DND-41 (cell line): ENCODE measurements around the gene CYP39A1.

Source experiments
- EZH2 ChIP-seq: IDR thresholded peaks from 3 replicates; pipeline ENCODE4 v1.6.1; 2012; ENCODE audit warnings: borderline replicate concordance, low read depth, mild to moderate bottlenecking, moderate library complexity, low read length, inconsistent platforms; ENCODE audit not compliant: severe bottlenecking
- TF ChIP-seq, protein P1 (sequence below): IDR thresholded peaks from 2 replicates; pipeline ENCODE4 v1.5.1; 2012; ENCODE audit warnings: borderline replicate concordance, low read length, moderate library complexity, mild to moderate bottlenecking; ENCODE audit not compliant: poor library complexity, severe bottlenecking; ENCODE audit errors: extremely low read depth

- TF ChIP-seq, protein P1, sequence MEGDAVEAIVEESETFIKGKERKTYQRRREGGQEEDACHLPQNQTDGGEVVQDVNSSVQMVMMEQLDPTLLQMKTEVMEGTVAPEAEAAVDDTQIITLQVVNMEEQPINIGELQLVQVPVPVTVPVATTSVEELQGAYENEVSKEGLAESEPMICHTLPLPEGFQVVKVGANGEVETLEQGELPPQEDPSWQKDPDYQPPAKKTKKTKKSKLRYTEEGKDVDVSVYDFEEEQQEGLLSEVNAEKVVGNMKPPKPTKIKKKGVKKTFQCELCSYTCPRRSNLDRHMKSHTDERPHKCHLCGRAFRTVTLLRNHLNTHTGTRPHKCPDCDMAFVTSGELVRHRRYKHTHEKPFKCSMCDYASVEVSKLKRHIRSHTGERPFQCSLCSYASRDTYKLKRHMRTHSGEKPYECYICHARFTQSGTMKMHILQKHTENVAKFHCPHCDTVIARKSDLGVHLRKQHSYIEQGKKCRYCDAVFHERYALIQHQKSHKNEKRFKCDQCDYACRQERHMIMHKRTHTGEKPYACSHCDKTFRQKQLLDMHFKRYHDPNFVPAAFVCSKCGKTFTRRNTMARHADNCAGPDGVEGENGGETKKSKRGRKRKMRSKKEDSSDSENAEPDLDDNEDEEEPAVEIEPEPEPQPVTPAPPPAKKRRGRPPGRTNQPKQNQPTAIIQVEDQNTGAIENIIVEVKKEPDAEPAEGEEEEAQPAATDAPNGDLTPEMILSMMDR = no peak
- no peak for TF ChIP-seq EZH2
Observed at GRCh38 chr6:46628498-46628897, 24.1 kb downstream of the CYP39A1 start.
